Smooth muscle cell of the pulmonary artery (primary cell): ENCODE measurements around the gene IL16. TPM values are rescaled to one million over a fixed set of nuclear protein-coding genes. Genes with fewer than 3 reads are reported as not detected.

Source experiments
- total RNA-seq: library from RNA; depleted of rRNA; stranded (reverse); fragments of >200 nt; gene quantifications from 2 replicates; pipeline ENCODE4 v1.2.3, GENCODE V29; 2014

The IL16 gene
- total RNA-seq, result 0.20 and 0.65 TPM in 2 replicates

DNA sequence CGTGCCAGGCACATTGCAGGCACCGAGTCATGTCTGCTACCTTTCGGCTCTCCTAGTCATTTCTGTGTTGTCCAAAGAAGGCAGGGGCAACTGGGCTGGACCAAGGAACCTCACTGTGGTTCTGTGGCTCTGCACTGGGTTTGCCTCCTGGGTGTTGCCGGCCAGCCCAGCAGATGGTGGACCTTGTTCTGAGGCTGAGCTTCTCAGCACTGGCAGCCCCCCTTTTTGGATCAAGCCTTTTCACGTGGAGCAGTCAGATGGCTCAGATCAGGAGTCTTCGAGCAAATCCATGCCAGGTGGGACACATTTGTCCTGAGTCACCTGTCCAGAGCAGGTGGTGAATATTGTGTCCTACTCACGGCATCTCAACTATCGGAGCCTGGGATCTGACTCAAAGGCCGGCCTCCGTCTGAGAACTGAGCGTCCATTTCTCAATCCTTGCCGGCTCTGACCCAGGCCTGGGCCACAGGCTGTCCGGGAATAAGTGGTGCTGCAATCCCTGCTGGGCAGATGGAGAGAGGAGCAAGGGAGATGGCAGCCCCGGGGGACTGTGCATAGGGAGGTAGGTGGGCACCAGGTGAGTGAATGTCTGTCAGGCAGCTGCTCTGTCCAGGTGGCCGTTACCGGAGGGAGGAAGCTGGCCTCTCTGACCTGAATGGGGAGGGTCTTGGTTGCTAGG is at the start of gene IL16:
Gene IL16, plus strand, starts transcription at position 304 of the 679 bp plus-strand sequence. CDS start 28,521 bp downstream, outside the sequence.

GRCh38 chr15:81323944-81324881 is 127.5 kb downstream of the IL16 start, which contains the start of gene STARD5:
Gene STARD5, minus strand, starts transcription at chr15:81324141. Its CDS starts 42 bp downstream, at chr15:81324099.

Other genes with a start within 250 kb of the IL16 start
- 19.4 and 23.5 TPM in 2 replicates for gene MESD, start 207.1 kb upstream of the IL16 start, total RNA-seq
- gene TLNRD1, start 196.0 kb upstream of the IL16 start, total RNA-seq, result 4.8 and 5.3 TPM in 2 replicates
- 0.10 TPM in 1 of 2 replicates, not detected in the other for gene CFAP161, start 62.6 kb upstream of the IL16 start, total RNA-seq
- 12.2 and 12.7 TPM in 2 replicates for gene STARD5, start 127.3 kb downstream of the IL16 start, total RNA-seq
- 0.13 and 0.20 TPM in 2 replicates for gene TMC3, start 177.3 kb downstream of the IL16 start, total RNA-seq